ENCODE results near the gene TMUB1.

Gene TMUB1, protein sequence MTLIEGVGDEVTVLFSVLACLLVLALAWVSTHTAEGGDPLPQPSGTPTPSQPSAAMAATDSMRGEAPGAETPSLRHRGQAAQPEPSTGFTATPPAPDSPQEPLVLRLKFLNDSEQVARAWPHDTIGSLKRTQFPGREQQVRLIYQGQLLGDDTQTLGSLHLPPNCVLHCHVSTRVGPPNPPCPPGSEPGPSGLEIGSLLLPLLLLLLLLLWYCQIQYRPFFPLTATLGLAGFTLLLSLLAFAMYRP

DNA sequence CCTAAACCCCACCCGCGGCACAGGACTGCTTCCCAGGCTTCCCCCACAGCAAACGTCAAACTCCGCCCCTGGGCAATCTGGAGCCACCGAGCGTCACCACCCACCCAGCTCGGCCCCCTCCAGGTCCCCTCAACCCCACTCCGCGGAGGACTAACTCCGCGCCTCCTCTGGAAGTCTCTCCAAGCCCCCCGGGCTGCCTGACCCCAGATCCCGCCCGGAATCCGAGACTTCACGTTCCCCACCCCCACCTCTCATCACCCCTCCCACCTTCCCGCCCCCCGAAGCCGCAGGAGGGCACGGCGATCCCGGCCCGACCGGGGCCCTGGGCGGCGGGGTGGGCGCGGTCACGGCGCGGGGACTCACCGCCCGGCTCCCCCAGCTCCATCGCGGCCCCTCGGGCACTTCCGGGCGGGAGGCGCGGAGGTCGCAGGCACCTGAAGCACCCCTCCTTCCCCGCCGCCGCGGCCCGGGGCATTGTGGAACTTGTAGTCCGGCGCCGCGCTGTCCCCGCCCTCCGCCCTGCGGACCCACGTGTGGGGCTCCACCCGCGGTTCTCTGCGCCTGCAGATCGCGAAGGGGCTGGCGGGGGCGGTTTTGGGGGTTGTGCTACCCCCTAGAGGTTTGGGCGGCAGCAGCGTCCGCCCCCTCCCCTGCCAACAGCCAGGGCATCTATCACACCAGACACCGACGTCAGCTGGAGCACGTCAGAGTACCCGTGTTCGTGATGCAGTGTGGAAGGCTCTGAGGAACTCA is at the start of gene TMUB1:
TSS of gene TMUB1 (minus strand) at position 423 of the 753 bp plus-strand sequence. CDS start 930 bp downstream, outside the sequence.
- DNase-seq (ENCODE audit: low spot score), result peak; percentile 84

DNA sequence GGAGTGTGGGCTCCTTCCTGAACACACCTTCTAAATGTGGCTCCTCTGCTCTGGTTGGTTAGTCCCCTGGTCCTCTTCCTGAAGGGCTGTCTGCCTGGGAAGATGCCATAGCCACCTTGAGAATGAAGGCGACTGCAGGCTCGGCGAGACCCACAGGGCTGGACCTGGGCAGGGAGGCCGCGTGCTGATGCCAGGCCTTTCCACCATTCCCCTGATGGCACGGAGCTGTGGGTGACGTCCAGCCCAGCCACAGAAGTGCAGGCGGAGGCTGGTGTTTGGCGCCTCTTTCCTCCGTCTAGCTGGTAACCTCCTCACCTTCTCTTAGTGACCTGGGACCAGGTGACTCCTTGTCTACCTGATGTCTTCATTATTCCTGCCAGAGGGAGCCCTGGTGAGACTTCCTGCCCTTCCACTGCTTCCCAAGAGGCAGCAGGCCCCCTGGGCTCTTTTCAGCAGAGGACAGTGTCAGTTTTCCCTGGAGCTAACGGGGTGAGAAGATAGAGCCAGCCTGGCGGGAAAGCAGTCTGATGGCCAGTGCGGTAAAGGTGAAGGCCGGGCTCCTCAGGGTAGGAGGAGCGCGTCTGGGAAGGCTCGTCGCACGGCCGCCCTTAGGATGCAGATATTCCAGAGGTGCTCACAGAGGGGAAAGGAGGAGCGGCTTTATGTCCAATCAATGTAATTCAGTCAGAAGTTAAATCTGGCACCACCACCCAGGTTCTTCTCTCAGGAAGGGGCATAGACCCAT is 49.3 kb upstream of the TMUB1 start:
- no peak for DNase-seq (ENCODE audit: low spot score)

DNA sequence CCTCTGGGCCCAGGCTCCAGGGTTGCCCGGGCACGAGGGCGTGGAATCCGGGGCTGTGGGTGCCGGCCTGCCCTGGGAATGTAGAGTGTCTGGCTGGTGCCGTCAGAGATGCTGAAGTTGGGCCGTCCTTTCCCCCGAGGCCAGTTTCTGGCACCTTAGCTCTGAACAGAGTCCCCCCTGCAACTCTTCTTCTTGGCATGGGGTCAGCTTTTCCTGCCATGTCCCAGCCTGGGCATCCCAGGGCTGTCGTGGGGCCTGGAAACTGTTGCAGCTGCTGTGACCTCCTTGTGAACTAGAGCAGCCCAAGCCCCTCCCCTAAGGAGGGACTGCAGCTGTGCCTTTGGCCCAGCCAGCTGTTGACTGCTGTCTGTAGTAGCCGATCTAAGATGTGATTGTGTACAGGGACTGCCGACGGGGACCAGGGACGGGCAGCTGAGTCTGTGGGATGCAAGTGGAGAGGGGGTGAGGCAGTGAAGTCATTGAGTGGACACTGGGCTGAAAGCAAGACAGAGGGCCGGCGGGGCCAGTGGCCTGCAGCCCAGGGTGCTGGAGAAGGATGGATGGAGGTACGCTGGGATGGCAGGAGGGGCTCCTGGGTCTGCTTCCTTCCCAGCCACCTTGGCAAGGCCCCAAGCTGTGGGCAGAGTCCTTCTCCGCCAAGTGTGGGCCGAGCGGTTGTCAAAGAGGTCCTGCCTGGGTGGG is 48.5 kb upstream of the TMUB1 start:
- DNase-seq (ENCODE audit: low spot score), result no peak

DNA sequence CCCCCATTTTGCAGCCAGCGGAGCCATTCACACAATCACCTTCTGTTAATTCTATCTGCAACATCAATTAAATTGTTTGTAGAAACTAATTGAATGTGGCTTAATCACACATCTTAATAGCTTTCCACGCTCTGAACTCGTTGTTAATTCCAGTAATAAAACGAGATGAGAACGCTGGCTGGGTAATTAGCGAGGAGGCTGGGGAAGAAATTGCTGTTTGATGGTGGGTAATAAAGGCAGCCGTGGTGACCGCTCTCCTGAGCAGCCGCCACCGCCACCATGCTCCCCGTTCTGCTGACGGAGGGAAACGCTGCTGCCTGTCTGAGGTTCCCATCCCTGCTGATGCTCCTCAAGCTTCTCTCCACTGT is 47.9 kb upstream of the TMUB1 start:
- DNase-seq (ENCODE audit: low spot score), result no peak

DNA sequence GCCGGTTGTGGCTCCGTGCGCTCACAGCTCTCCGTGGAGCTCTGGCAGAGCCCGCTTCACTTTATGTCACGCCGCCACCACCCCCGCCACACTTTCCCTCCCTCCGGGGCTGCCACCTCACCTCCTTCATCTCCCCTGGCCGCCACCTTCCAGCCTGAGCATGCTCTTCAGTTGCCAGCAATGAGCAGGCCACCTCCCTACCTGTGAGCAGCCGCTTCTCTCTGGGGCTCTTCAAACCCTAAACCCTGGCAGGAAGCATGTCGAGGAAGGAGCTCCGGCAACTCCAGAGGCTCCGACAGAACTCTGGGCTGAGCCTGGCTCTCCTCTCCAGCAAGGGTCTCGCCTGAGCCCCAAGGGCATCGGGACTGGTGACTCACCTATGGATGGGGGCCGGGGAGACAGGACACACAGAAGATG is 47.5 kb upstream of the TMUB1 start:
- DNase-seq (ENCODE audit: low spot score), result no peak

DNA sequence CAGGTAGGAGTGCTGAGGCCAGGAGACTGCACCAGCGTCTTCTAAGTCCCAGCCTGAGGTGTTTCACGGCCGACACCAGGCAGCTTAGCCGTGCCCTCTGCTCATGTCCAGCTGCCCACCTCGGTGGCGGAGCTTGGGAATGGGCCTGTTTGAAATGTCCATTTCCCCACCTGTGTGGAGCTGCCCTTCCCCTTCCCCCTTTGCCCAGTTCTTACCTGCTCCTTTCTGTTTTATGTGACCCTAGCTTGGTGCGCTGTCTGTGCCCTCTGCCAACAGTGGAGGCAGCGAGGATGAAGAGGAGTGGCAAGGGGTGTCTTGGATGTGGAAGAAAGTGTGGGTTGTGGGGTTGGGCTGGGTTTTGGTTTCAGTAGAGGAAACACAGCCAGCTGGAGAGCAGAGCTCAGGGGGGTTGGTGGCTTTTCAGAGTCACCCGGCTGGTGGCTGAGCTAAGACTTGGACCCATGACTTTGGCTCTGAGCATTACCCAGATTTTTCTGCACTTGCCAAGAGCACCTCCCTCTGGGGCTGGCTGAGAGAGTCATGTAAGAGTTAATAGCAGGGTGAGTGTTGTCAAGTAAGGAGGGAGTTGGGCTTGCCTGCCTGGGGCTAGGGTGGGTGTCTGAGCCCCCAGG is 46.8 kb upstream of the TMUB1 start:
- no peak for DNase-seq (ENCODE audit: low spot score)

DNA sequence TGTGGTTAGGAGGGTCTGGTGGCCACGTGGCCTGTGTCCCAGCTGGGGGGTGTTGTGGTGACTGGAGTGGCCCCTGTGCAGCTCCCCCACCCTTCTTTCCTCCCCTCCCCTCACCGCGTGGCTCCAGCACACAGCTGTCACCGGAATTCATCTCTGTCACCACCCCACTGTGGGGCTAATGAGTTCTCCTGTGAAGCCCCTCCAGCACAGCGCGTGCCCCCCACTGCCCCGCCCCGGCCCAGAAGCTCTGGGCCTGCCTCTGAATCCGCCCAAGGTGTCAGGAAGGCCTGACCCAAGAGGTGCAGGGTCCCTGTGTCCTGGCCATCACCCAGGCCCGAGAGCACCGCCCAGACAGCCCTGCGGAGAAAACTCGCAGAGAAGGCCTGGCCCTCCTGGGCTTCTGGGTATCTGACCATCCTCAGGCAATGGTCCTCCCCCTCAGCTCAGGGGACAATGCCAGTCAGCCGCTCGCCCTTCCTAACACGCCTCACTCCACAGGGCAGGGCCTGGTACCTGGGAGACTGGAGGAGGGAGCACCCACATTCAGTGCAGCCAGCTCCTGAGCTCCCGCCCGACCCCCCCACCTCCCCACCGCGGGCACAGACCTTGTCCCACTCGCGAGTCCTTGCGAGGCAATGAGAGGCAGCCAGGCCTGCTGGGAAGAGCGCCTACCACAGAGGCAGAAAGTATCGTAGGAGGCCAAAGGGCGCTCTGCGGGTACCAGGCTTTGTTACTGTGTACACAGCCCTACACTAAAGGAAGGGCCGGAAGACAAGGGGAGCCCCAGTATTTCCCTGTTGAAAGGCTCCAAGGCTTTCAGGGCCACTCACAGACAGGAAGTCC is 46.0 kb upstream of the TMUB1 start:
- no peak for DNase-seq (ENCODE audit: low spot score)

DNA sequence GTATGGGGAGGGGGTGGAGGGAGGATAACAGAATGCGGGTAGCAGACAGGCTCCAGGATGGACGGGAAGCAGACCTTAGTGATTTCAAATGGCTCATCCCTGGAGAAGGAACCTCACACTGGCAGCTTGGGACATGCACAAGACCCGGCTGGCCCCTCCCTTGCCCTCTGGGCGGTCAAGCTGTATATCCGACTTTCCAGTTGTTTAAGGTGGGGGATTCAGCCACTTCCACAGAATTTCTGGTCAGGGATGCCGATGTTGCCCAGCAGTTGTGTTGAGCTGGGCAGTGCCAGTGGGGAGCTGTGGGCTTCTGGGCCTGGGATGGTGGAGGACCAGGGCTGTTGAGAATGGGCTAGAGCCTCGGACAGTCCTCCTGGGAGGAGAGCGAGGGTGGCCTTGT is 45.4 kb upstream of the TMUB1 start:
- DNase-seq (ENCODE audit: low spot score), result no peak

DNA sequence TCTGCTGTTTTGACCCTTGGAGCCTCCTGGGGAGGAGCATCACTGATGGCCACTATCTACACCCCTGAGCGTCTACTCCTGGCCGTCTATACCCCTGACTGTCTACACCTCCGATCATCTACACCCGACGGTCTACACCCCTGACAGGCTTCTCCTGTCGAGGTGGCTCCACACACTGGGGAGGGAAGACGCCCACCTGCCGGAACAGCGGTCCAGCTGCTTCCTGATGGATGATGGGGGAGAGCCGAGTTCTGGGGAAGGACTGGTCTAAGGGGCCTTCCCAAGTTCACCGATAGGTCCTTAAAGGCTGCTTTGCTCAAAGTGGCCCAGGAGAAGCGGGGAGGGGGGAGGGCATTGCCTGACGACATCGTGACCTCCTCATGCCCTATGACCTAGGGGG is 44.9 kb upstream of the TMUB1 start:
- DNase-seq (ENCODE audit: low spot score), result no peak

DNA sequence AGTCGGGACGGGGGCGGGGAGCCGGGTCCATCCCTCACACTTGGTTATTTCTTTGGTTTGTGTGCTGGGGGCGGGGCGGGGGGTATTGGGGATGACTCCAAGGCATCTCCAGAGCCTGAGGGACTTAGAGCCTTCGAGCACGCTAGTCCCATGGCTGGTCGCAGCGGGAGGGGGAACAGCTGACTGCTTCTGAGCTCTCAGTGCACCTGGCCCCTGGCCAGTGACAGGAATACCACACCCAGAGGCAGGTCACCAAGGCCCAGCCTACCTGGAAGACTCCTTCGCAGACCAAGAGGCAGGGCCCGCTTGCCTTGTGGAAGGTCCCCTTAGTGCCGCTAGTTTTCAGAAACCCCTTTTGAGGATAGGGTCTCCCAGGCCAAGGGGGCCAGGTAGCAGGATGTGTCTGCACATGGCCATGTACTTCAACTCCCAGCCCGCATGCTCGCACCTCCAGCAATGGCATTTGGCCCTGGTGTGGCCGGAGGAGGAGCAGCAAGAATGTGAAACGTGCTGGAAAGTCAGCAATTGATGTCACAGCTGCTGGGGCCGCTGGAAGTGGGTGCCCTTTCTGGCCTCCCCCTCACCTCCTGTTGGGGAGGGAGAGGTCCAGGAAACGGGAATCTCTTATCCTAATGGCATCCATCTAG is 43.3 kb upstream of the TMUB1 start:
- no peak for DNase-seq (ENCODE audit: low spot score)

DNA sequence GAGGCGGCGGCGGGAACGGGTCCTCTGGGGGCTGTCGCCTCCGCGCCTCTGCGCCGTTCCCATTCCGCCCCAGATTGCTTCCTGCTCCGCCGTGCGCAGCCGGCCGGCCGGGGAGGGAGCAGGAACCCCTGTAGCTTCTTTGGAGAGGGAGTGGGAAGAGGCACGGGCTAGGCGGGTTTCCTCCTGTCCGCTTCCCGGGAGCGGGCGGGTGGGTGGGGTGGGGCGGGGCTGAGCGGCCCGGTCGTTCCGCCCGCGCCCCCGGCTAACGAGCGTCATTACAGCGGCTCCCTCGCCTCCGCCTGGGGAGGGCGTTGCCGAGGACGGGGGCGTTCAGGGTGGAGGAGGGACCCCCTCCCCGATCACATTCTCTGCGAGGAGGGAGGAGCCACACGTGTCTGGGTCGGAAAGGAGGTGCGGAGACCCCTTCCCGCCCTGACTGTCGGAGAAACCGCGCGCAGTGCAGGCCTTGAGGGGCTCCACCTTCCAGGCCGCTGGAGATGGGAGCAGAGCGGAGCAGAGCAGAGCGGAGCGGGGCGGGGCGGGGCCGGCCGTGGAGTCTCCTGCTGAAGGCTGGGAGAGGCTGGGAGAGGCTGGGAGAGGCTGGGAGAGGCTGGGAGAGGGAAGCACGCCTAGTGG is 42.7 kb upstream of the TMUB1 start:
- DNase-seq (ENCODE audit: low spot score), result no peak

DNA sequence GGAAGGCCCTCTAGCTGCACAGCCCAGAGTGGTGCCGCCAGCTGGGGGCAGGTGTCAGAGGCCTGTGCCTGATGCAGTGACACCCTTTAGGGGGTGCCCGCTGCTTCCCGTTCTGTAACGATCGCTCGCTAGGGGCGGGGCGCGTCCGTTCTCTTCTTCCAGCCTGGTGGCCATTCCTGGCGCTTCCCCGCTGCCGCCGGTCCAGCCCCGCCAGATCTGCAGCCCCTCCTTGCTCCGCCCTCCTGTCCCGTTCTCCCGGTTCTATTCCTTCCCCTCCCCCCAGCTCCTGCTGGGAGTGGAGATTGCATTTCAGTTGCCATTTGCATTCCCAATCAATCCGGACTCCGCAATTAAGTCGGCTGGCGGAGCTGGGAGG is 42.2 kb upstream of the TMUB1 start:
- no peak for DNase-seq (ENCODE audit: low spot score)

DNA sequence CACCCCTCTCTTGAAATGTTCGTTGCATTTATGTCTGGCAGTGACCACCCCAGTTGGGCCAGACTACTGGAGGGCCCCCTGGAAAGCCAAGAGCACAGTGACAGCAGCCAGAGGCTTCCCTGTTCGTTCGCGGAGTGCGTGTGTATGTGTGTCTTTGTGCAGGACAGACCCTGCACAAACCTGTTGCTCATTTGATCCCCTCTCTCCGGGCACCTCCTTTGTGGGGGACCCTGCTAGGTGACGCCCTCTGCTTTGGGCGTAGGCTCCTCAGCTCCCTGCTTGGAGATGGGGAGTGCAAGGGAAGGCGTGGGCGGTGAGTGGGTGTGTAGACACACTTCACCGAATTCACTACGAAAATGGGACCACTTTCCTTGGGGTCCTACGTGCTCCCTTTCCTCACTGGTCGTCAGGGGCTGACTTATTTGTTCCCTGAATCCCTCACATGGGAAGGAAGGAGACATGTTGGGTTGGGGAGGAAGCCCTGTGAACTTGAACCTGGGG is 41.7 kb upstream of the TMUB1 start:
- DNase-seq (ENCODE audit: low spot score), result no peak

DNA sequence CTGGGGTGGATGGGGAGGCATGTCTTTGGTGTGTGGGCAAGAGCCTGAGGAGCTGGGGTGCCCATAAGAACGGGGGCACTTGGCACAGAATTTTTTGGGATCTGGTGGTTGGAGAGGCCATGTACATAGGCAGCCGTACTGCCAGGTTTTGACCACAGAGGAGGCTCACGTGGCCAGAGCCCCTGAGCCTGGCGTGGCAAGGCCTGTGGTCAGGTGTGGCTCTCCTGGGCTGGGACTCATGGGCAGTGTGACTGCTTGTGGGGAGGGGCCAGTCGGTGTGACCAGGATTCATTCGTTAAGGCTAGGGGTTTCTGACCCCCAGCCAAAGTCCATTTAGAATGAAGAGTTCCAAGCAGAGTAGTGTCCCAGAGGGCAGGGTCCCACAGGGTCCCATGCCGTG is 41.2 kb upstream of the TMUB1 start:
- no peak for DNase-seq (ENCODE audit: low spot score)

DNA sequence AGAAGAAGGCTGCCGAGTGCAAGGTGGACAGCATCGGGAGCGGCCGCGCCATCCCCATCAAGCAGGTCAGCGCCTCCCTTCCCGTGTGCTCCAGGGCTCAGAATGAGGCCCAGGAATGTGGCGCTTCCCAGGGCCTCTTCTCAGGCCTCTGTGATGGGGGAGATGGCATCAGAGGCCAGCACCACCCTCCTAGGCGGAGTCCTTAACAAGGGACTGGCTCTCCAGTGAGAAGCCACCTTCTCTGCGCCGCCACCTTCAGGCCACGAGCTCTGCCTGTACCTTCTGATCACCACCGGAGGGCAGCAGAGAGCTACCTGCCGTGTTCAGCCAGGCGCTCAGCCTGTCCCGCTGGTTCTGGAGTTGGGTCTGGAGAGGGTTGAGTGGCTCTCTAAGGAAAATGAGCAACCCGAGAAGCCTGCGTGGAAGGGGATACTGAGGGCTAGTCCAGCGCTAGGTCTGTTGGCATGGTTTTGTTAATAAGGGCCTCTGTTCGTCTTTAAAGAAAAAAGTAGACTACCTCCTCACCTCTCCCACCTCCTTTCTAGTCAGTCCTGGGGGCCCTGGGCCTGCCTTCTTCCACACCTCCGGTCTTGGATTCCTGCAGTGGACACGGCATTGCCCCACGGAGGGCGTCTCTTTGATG is 40.6 kb upstream of the TMUB1 start:
- peak; percentile 84 for DNase-seq (ENCODE audit: low spot score)

DNA sequence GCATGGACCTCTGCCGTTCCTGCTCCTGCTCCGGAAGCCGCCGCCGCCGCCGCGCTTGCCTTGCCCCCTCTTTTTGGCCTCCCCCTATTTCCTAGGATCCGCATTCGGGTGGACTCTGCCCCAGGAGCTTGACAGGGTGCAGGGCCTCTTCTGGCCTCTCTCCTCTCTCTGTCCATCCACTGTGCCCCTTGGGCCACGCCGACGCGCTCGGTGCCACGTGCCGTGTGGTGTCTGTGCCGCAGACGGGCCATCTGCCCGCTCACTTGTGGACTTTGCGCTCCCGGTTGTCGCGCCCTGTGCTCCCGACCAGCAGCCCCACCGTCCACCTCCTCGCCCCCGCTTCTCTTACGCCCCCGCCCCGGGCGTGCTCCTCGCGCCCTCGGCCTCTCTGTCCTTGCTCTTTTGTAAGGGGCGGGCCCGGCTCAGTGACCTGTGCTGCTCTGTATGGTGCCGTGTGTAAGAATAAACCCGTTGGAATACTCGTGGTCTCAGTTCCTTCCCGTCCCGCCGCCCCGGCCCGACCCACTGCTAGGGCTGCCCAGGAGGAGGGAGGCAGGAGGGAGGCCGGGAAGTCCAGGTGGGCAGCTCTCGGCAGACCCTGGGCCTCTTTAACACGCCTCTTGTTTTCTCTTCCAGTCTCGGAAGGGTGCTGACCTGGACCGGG is 40.0 kb upstream of the TMUB1 start:
- no peak for DNase-seq (ENCODE audit: low spot score)

DNA sequence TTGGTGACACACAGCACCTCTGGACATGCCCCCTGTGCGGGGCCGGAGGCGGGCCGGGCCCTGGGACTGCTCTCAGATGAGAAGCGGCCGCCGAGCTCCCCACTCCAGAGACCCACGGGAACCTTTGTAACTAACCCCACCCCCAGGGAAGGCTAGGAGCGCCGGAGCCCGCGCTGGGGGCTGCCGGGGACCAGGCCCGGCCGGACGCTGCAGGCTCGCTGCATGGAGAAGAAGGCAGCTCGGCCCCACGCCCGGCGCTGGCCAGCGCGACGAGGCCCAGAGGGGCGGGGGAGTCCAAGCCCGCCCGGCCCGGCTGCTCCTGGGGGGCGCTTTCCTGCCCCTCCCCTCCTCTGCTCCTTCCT is 39.5 kb upstream of the TMUB1 start:
- DNase-seq (ENCODE audit: low spot score), result no peak

DNA sequence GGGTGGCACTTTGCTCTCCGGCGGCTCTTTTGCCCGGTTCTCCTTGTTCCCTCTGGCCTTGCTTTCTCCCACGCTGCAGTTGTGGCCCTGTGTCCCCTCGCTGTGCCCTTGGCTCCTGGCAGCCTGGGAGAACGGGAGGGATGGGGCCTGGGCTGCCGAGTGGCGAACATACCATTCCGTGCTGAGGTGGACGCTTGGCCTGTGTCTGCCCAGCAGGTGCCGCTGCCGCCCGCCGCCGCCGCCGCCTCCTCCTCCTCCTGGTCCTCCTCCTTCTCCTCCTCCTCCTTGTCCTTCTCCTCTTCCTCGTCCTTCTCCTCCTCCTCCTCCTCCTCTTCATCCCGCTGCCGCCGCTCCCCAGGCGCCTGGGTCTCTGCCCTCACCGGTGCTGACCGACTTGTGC is 39.0 kb upstream of the TMUB1 start:
- DNase-seq (ENCODE audit: low spot score), result no peak

Data from CD4-positive, alpha-beta T cell treated with Interleukin-15 for 4 hours (primary cell).